OCI-LY7 (cell line): ENCODE data around the gene NBEAL1.

Experiments used
- CTCF ChIP-seq: fragments of 200-600 bp; sonication (generic); conservative IDR thresholded peaks from 2 replicates; pipeline ENCODE4 v1.5.1; 2014; ENCODE audit warnings: mild to moderate bottlenecking, antibody characterized with exemption, low read length, moderate library complexity, mixed read lengths
- EZH2phosphoT487 ChIP-seq: fragments of 200-600 bp; sonication (generic); IDR thresholded peaks from 2 replicates; pipeline ENCODE4 v1.6.1; 2018; ENCODE audit warnings: low read depth, borderline replicate concordance, mild to moderate bottlenecking, mixed run types, antibody characterized with exemption, low read length, moderate library complexity, mixed read lengths

GRCh38 chr2:203252818-203253217, 238.1 kb downstream of the NBEAL1 start:
- TF ChIP-seq CTCF (no peak), EZH2phosphoT487 (no peak)
